ENCODE measurements around the gene MYBPC2.
A peak's percentile ranks its signal among the peaks of the same experiment; 100 is the strongest.

MYBPC2 gene

DNA sequence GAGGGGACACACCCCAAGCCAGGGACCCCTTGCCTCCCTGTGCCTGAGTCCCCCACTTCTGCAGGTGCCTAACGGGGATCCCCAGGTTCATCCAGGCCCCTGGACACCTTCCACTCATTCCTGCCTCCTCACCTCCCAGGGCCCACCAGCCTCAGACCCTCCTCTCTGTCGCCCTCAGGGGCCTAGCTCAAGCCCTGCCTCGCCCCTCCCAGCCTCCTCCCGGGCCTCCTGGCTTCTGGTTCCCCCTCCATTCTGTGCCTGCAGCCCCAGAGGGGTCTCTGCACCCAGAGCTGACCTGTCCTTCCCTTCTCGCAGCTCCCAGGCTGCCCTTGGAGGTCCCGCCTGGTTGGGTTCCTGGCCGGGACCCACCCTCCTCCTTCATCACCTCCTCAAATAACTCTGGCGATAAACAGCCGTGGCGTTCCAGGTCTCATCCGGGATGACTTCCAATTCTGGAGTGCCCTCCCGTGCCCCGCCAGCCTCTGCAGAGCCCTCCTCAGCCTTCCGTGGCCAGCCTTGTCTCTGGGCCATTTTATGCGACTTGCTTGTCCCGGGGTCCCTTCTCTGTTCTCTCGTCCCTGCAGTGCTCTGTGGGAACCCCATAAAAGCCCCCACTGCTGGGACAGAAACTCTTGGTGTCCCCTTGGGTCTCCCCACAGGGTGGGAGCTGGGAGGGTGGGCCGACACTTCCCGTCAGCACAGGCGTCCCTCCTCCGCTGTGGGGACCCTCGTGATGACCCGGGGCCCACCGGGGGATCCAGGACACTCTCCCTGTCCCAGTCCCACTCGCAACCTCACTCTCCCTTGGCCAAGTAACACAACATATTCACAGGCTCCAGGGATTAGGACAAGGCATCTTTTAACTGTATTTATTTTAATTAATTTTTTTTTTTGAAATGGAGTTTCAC is 69.1 kb downstream of the MYBPC2 start:
- DNase-seq, result no peak

DNA sequence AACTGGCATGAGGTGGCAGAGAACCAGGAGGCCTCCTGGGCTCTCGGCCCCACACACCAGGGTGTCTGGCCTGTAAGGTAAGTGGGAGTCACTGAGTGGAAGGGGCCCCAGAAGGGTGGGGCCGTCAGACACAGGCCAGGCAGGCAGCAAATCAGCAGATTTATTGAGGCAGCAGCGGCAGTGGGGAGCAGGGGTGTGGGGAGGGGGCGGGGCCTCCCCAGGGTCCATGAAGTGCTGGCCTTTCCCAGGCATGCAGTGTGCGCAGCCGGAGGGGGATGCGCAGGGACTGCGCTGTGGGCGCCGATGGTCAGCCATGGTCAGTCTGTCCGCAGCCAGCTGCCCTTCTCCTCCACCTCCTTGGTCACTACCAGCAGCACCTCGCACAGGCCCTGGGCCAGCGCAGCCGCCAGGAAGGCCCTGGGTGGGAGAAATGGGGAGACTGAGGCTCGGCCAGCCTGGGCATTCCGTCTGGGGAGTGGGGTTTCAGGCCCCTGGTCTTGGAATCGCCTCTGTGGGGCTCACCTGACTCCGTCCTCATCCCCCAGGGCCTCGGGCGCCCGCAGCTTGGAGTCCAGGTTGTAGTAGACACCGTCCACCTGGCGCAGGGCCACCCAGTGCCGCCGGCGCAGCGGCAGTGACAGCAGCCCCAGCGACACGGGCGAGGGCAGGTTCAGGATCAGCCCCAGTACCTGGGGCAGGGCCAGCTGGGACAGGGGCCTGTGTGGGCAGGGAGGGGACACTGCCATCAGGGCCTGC is 73.3 kb downstream of the MYBPC2 start:
- DNase-seq, result no peak

- no peak for DNase-seq
These were observed 74.0 kb downstream of the MYBPC2 start for GRCh38 chr19:50506700-50507099.

GRCh38 chr19:50507376-50507775 is 74.7 kb downstream of the MYBPC2 start:
- DNase-seq, result no peak

DNA sequence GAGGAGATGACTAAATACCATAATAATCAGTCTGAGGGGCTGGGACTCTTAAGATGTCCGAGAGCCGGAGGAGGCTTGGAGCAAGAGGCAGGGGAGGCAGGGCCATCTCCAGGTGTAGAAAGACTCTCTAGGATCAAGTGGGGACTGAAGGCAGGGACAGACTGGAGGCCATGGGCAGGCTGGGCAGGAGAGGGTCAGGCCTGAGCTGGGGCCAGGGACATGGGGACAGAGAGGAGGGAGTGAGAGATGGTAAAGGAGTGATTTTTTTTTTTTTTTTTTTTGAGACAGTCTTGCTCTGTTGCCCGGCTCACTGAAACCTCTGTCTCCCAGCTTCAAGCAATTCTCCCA is 76.1 kb downstream of the MYBPC2 start:
- no peak for DNase-seq

DNA sequence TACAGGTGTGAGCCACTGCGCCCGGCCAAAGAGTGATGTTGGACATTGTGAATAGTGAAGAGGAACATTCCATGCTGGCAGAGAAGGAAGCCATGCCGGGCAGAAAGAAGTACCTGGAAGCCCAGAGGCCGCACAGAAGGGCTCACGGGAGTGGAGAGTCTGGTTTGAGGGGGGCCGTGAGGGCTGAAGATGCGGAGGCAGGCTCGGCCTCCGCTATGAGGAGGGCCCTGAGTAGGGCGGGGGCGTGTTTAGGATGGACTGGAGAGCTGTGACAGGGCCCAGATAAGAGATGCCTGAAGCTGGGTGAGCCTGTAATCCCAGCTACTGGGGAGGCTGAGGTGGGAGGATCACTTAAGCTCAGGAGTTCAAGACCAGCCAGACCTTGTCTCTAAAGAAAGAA is 76.7 kb downstream of the MYBPC2 start:
- no peak for DNase-seq

- no peak for DNase-seq
These were observed 77.5 kb downstream of the MYBPC2 start for GRCh38 chr19:50510121-50510670.

DNA sequence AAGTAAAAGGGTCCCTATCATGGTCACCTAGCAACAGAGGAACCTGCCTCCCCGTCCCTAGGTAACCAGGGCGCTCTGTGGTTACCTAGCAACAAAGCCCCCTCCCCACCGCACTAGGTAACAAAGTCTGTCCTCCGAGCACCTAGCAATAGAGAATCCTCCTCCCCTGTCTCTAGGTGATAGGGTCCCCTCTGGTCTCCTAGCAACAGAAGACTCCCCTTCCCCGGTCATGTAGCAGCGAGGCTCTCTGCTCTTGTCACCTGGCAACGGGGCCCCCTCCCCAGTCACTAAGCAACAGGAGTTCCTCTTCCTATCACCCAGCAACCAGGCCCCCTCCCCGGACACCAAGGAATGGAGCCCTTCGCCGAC is 78.0 kb downstream of the MYBPC2 start:
- DNase-seq, result no peak

- peak; percentile 99 for DNase-seq
These were observed 78.6 kb downstream of the MYBPC2 start, which contains the start of gene JOSD2 for GRCh38 chr19:50511069-50511822. TSS of gene JOSD2 (minus strand) at chr19:50511191. CDS start at chr19:50510431, 760 bp downstream.

DNA sequence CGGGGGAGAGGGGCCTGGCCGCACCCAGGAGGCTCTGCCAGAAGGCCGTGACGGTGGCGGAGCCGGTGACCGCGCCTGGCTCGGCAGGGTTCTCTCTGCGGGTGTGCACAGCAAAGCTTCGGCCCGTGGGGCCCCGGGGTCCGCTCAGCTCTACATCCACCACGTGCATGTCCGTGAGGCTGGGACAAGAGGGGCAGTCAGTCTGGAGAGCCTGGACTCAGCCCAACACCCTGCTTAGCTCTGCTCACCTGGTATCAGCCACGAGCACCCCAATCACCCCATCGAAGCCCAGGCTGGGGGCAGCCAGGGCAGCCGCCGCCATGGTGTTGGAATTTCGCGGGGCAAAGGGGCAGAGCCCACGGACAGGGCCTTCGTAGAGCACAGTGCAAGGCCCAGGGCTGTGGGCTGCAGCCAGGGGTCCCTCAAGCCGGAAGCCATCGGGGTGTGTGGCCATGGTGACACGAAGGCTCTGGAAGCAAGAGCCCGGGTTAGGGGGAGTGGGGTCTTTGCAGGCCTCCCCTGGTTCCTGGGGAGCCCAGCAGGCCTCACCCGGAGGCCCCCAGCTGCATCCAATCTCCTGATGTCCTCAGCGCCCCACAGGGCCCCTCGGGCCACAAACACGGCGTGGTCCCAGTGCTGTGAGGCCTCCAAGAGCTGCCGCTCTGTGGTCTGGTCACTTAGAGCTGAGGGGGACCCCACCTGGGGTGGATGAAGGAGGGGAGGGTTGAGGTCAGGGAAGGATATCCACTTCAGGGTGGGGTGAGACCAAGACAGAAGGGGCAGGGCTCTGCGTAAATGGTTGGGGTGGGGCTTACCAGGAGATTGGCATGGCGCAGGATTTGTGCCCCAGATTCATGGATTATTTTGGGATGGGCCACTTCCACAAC is 79.7 kb downstream of the MYBPC2 start:
- no peak for DNase-seq

DNA sequence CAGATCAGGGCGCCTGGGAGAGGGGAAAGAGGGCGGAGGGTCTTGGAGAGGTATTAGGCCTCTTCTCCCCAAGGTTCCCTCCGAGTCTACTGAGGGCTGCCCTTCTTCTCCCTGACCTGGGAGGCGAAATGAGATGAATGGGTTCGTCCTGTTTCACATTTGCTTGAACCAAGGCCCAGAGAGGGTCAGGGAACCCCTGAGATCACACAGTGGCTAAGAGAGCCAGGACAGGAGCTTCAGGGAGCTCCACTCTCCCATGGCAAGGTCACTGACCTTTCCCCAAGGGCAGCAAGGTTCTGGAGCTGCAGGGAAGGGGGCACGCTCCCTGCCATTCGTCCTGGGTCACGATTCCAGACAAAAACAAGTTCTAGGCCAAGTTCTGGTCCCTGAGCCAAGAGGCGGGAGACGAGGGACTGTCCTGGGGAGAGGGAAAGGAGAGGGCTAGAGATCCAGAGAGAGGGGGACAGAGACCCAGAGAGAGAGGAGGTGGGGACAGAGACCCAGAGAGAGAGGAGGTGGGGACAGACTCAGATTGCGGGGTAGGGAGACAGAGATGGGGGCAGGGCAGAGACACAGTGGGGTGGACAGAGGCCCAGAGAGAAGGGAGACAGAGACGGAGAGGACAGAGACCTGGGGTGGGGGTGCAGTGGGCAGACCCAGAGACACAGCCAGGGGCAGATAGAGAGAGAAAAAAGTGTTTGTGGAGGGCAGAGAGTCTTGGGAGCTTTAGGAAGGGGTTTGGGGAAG is 80.5 kb downstream of the MYBPC2 start:
- no peak for DNase-seq

GRCh38 chr19:50513746-50514345 is 81.2 kb downstream of the MYBPC2 start, which contains the start of gene ASPDH:
TSS of gene ASPDH (minus strand) at chr19:50513913. CDS start at chr19:50513823, 90 bp downstream.
- DNase-seq, result no peak

- DNase-seq, result no peak
These were observed 81.9 kb downstream of the MYBPC2 start for GRCh38 chr19:50514346-50515167.

DNA sequence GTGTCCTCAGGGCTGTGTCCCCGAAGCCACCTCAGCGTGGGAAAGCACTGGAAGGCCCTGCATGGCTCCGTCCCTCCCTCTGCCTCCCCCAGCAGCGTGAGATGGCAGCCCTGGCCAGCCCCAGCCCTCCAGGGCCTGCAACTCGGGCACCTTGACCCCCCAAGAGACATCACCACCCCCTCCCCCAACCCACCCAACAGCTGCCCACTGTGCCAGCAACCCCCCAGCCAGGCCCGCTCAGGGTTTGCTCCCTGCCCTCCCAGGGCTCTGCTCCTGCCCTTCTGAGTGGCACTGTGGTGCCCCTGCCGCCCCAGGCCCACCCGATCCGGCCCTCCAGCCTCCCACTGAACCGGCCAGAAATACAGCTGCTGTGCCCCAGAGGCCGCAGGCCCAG is 82.5 kb downstream of the MYBPC2 start:
- no peak for DNase-seq

All from right hindlimb (tissue), 1 donor.